Thyroid gland (tissue), 4 donors: ENCODE data around the gene XCL1.

Experiments
- POLR2A ChIP-seq, 2 donors: fragments of 450-650 bp; IDR thresholded peaks; one replicate each; pipeline ENCODE4 v1.6.1; 2017; ENCODE audit warnings: antibody characterized with exemption in 2 of 2, mild to moderate bottlenecking in 2 of 2, moderate library complexity in 1 of 2
- TF ChIP-seq, protein P1 (sequence below), 6 experiments: fragments of 200-600 bp in 3 of 6; fragments of 450-650 bp in 3 of 6; sonication (generic) in 3 of 6; IDR thresholded peaks; one replicate each; pipeline ENCODE4 v1.5.1; 2016 to 2019; ENCODE audit warnings: antibody characterized with exemption in 6 of 6, mild to moderate bottlenecking in 2 of 6, inconsistent platforms in 1 of 6, moderate library complexity in 1 of 6

DNA sequence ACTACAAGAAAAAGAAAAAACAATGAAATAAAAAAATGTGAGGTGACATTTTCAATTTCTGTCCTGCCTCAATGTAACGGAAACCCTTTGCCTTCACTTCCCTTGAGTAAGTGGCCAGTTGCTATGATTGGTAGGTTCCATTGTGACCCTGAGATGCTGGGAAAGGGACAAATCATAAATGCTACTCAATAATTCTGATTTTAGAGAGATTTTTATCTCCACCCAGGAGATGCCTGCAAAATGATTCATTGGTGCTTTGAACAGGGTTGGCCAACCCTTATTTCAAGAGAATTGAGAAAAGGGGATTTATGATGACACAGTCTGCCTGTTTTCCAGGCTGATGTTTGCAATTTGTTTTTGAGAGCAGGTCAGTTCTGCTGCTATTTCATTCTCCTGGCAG is 22.5 kb downstream of the XCL1 start:
- TF ChIP-seq, protein P1, sequence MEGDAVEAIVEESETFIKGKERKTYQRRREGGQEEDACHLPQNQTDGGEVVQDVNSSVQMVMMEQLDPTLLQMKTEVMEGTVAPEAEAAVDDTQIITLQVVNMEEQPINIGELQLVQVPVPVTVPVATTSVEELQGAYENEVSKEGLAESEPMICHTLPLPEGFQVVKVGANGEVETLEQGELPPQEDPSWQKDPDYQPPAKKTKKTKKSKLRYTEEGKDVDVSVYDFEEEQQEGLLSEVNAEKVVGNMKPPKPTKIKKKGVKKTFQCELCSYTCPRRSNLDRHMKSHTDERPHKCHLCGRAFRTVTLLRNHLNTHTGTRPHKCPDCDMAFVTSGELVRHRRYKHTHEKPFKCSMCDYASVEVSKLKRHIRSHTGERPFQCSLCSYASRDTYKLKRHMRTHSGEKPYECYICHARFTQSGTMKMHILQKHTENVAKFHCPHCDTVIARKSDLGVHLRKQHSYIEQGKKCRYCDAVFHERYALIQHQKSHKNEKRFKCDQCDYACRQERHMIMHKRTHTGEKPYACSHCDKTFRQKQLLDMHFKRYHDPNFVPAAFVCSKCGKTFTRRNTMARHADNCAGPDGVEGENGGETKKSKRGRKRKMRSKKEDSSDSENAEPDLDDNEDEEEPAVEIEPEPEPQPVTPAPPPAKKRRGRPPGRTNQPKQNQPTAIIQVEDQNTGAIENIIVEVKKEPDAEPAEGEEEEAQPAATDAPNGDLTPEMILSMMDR (IDR thresholded peaks at IDR 0.05) = no peak
- no peak for TF ChIP-seq POLR2A (IDR thresholded peaks at IDR 0.05)
